SU-DHL-6 (cell line): Measurements from ENCODE around the gene TMEM74B.

Experiments used
- H2AFZ ChIP-seq: fragments of 200-600 bp; sonication (generic); 2 replicates; pipeline ENCODE4 v1.6.1; 2014; ENCODE audit warnings: low read depth, mild to moderate bottlenecking, moderate library complexity, mixed read lengths, antibody characterized with exemption, low read length; ENCODE audit not compliant: severe bottlenecking
- H3F3A ChIP-seq: fragments of 200-600 bp; shearing (Covaris generic); 2 replicates; pipeline ENCODE4 v1.6.0; 2016; ENCODE audit warnings: antibody characterized with exemption, mild to moderate bottlenecking; ENCODE audit not compliant: insufficient read depth
- H3K27ac ChIP-seq: fragments of 200-600 bp; sonication (generic); 2 replicates; pipeline ENCODE4 v1.5.1; 2016; ENCODE audit warnings: low read depth, mild to moderate bottlenecking, low read length, moderate library complexity, mixed read lengths
- H3K27me3 ChIP-seq: fragments of 200-600 bp; sonication (generic), shearing (Covaris generic); 2 replicates; pipeline ENCODE4 v1.6.0; 2014; ENCODE audit warnings: mild to moderate bottlenecking, low read length
- H3K36me3 ChIP-seq: fragments of 200-600 bp; sonication (generic); 2 replicates; pipeline ENCODE4 v1.6.1; 2014; ENCODE audit warnings: mild to moderate bottlenecking, low read length, mixed read lengths
- H3K4me2 ChIP-seq: fragments of 300-600, 200-600 bp; shearing (Covaris generic), sonication (generic); 2 replicates; pipeline ENCODE4 v1.6.0; 2014; ENCODE audit warnings: low read length, low read depth, mild to moderate bottlenecking; ENCODE audit not compliant: poor library complexity, severe bottlenecking
- H3K4me3 ChIP-seq: fragments of 200-600 bp; sonication (generic); 2 replicates; pipeline ENCODE4 v1.5.1; 2014; ENCODE audit warnings: antibody characterized with exemption, low read length, mild to moderate bottlenecking, mixed read lengths; ENCODE audit not compliant: insufficient read depth, poor library complexity, severe bottlenecking
- H3K79me2 ChIP-seq: fragments of 200-600 bp; sonication (generic); 2 replicates; pipeline ENCODE4 v1.6.1; 2014; ENCODE audit warnings: mild to moderate bottlenecking, low read length, moderate library complexity; ENCODE audit not compliant: insufficient read depth
- H3K9ac ChIP-seq: fragments of 200-600 bp; sonication (generic); 2 replicates; pipeline ENCODE4 v1.7.0; 2014; ENCODE audit warnings: mild to moderate bottlenecking, low read length
- H3K9me2 ChIP-seq: fragments of 200-600 bp; sonication (generic); replicated peaks from 2 replicates; pipeline ENCODE4 v1.6.1; 2014; ENCODE audit warnings: low read length; ENCODE audit not compliant: insufficient read depth
- H3K9me3 ChIP-seq: fragments of 200-600 bp; sonication (generic); 2 replicates; pipeline ENCODE4 v1.6.1; 2014; ENCODE audit warnings: low read length, mixed read lengths; ENCODE audit not compliant: insufficient read depth
- H4K20me1 ChIP-seq: fragments of 200-600 bp; sonication (generic); 2 replicates; pipeline ENCODE4 v1.6.1; 2014; ENCODE audit warnings: low read depth, mild to moderate bottlenecking, antibody characterized with exemption, low read length, moderate library complexity, mixed read lengths
- CTCF ChIP-seq: fragments of 200-600 bp; sonication (generic); IDR thresholded peaks from one replicate; pipeline ENCODE4 v1.5.1; 2017; ENCODE audit warnings: antibody characterized with exemption, mild to moderate bottlenecking, low read length, moderate library complexity; ENCODE audit not compliant: insufficient read depth, poor library complexity, severe bottlenecking
- EZH2phosphoT487 ChIP-seq: fragments of 200-600 bp; sonication (generic), shearing (Covaris generic); conservative IDR thresholded peaks from 2 replicates; pipeline ENCODE4 v1.6.1; 2018; ENCODE audit warnings: mild to moderate bottlenecking, antibody characterized with exemption, low read length, moderate library complexity, mixed read lengths

The TMEM74B gene

GRCh38 chr20:1212023-1212422 is 27.2 kb upstream of the TMEM74B start:
- no peaks in the 10 kb centered on the region for H4K20me1 ChIP-seq
- H3K27ac ChIP-seq = no peak overlapping the region
- no peaks in the 10 kb centered on the region for H3K36me3 ChIP-seq
- H3K9me2 ChIP-seq = no peaks in the 10 kb centered on the region
- no peak overlapping the region for H3K4me2 ChIP-seq
- H3K9me3 ChIP-seq = no peaks in the 10 kb centered on the region
- no peak overlapping the region for H3K4me3 ChIP-seq
- no peak for TF ChIP-seq CTCF
- TF ChIP-seq EZH2phosphoT487 = no peak
- no peak overlapping the region for H3K9ac ChIP-seq
- no peaks in the 10 kb centered on the region for H3F3A ChIP-seq
- no peaks in the 10 kb centered on the region for H3K27me3 ChIP-seq
- no peak overlapping the region for H2AFZ ChIP-seq
- H3K79me2 ChIP-seq = no peaks in the 10 kb centered on the region

DNA sequence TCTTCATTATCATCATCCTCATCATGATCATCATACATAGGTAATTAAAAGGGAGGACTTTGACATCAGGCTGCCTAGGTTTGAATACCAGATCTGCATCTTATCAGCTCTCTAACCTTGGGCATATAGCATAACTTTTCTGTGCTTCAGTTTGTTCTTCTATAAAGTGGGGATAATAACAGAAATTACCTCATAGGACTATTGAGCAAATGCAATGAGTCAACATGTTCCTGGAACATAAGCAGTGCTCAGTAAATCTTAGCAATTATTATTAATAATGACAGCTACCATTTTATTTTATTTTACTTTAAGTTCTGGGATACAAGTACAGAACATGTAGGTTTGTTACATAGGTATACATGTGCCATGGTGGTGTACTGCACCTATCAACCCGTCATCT is 25.7 kb upstream of the TMEM74B start:
- no peaks in the 10 kb centered on the region for H3K9me2 ChIP-seq
- H2AFZ ChIP-seq = no peak overlapping the region
- H3K79me2 ChIP-seq = no peaks in the 10 kb centered on the region
- H3K36me3 ChIP-seq = no peaks in the 10 kb centered on the region
- H4K20me1 ChIP-seq = no peaks in the 10 kb centered on the region
- H3K9ac ChIP-seq = no peak overlapping the region
- H3F3A ChIP-seq = no peaks in the 10 kb centered on the region
- H3K4me2 ChIP-seq = no peak overlapping the region
- no peak for TF ChIP-seq CTCF
- TF ChIP-seq EZH2phosphoT487 = no peak
- H3K27ac ChIP-seq = no peak overlapping the region
- no peaks in the 10 kb centered on the region for H3K9me3 ChIP-seq
- no peaks in the 10 kb centered on the region for H3K27me3 ChIP-seq
- H3K4me3 ChIP-seq = no peak overlapping the region

DNA sequence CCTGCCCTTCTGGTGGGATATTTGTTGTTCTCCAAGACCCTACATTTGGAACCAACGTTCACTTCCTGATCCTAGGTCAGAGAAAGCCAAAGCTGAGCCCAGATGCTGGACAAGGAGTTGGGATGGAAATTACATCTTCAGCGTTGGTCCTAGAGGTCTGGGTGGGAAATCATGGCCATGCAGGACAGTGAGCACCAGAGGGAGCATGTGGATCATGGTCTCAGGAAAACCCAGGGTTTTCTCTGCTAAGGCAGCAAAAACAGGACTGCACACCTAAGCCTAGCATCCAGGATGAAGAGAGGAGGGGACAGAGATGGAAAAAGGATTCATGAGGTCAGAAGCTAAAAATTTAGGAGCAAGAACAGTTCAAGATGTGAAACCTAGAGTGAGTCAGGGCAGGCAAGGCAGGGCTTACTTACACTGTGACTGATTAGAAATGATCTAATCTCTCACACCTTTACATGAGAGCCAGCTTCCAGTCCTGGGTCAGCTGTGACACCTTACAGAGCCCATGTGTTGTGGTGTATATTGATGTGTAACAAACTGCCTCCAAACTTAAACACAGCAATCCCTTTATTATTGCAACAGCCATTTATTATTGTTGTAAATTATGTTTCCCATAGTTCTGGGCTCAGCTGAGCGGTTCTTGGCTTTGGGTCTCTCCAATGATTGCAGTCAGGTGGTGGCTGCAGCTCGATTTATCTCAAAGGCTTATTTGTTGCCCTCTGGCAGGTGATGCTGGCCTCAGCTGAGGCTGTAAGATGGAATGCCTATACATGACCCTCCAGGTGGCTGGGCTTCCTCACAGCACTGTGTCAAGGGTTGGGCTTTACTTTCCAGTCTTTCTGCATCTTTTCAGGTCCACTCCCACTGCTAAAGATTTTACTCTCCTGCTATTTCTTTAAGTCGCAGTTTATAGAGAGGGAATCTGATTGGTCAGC is 24.9 kb upstream of the TMEM74B start:
- Histone ChIP-seq H3K9ac (no peak overlapping the region), H3K36me3 (no peaks in the 10 kb centered on the region), H2AFZ (no peak overlapping the region), H3K9me3 (no peaks in the 10 kb centered on the region), H3K27me3 (no peaks in the 10 kb centered on the region), H3K9me2 (no peaks in the 10 kb centered on the region), H3F3A (no peaks in the 10 kb centered on the region), H3K27ac (no peak overlapping the region), H3K79me2 (no peaks in the 10 kb centered on the region), H3K4me3 (no peak overlapping the region), H4K20me1 (no peaks in the 10 kb centered on the region), H3K4me2 (no peak overlapping the region)
- TF ChIP-seq EZH2phosphoT487 = no peak
- TF ChIP-seq CTCF = no peak
